Prostate gland (tissue), 2 donors: ENCODE data around the gene CARD14. TPM values are rescaled to one million over a fixed set of nuclear protein-coding genes. Genes with fewer than 3 reads are reported as not detected.

Source experiments
- DNase-seq: peaks from one replicate; pipeline ENCODE4 v3.0.0-alpha.2; 2019; ENCODE audit warnings: low spot score
- H3K27ac ChIP-seq, 2 donors: fragments of 200-600 bp; sonication (generic); 2 replicates each; pipeline ENCODE4 v1.5.1; 2017 to 2019
- H3K27me3 ChIP-seq: fragments of 200-600 bp; sonication (generic); replicated peaks from 2 replicates; pipeline ENCODE4 v1.5.1; 2019; ENCODE audit not compliant: insufficient read depth
- H3K36me3 ChIP-seq, 2 donors: fragments of 200-600 bp; sonication (generic); 1 replicate in 1 of 2; 2 replicates in 1 of 2; pipeline versions ENCODE4 v1.5.1 to v1.8.1; 2017 to 2019
- H3K4me1 ChIP-seq: fragments of 200-600 bp; sonication (generic); replicated peaks from 2 replicates; pipeline ENCODE4 v1.5.1; 2019
- H3K4me3 ChIP-seq, 2 donors: fragments of 200-600 bp; sonication (generic); 2 replicates each; pipeline ENCODE4 v1.5.1; 2017 to 2019
- H3K9me3 ChIP-seq: fragments of 200-600 bp; sonication (generic); 2 replicates; pipeline ENCODE4 v1.5.1; 2017
- CTCF ChIP-seq, 4 experiments: fragments of 200-600 bp in 2 of 4; fragments of 450-650 bp in 2 of 4; sonication (generic) in 2 of 4; IDR thresholded peaks; 1 replicate in 3 of 4; 2 replicates in 1 of 4; pipeline ENCODE4 v1.5.1; 2016 to 2019; ENCODE audit warnings: antibody characterized with exemption in 4 of 4, mild to moderate bottlenecking in 2 of 4, moderate library complexity in 2 of 4
- POLR2A ChIP-seq: fragments of 450-650 bp; IDR thresholded peaks from one replicate; pipeline ENCODE4 v1.6.1; 2016; ENCODE audit warnings: antibody characterized with exemption, mild to moderate bottlenecking
- POLR2AphosphoS5 ChIP-seq: sonication (generic); formaldehyde crosslinking; IDR thresholded peaks from one replicate; pipeline ENCODE4 v1.6.1; 2017; ENCODE audit warnings: antibody characterized with exemption
- WGBS: methylation state at CpG from one replicate; pipeline ENCODE4 v1.1.5; 2018; 5-methylcytosine and 5-hydroxymethylcytosine counted together
- intact Hi-C: fragments of 100-400 bp; cut with DNase I; formaldehyde crosslinking; loops from one replicate; pipeline ENCODE4 v1.14.2; 2022
- total RNA-seq, 2 donors: library from RNA; depleted of rRNA; stranded (reverse); fragments of >200 nt; gene quantifications; one replicate each; pipeline ENCODE4 v1.1.0, GENCODE V29; 2016

Gene CARD14
- total RNA-seq, 2 donors from 2014 or later = 10.2 to 27.3 TPM

- Histone ChIP-seq H3K9me3 (no peaks in the 10 kb centered on the region), H3K27ac (no peak overlapping the region), H3K36me3 (no peaks in the 10 kb centered on the region), H3K4me1 (peaks cover 4% of the 10 kb centered on the region), H3K4me3 (no peak overlapping the region), H3K27me3 (no peaks in the 10 kb centered on the region)
- WGBS = 92% methylated on average over 11 of the region's 11 CpGs
- intact Hi-C loops = loop anchor here (10.0 kb wide), 1 partner anchor 219 kb away; no protein-coding TSS in a partner anchor
- no peak for TF ChIP-seq POLR2A
- no peak for TF ChIP-seq CTCF (IDR thresholded peaks at IDR 0.05)
- TF ChIP-seq POLR2AphosphoS5 = no peak
- no peak for DNase-seq
Measured at GRCh38 chr17:80223838-80224497, 54.1 kb downstream of the CARD14 start.

- 96% methylated on average over 6 of the region's 6 CpGs for WGBS
- H3K4me1 ChIP-seq = peaks cover 4% of the 10 kb centered on the region
- no peak overlapping the region for H3K4me3 ChIP-seq
- TF ChIP-seq POLR2A (no peak), CTCF (IDR thresholded peaks at IDR 0.05) (no peak)
- intact Hi-C loops = loop anchor here (10.0 kb wide), 1 partner anchor 220 kb away; no protein-coding TSS in a partner anchor
- H3K9me3 ChIP-seq = no peaks in the 10 kb centered on the region
- DNase-seq = no peak
- no peak overlapping the region for H3K27ac ChIP-seq
- no peaks in the 10 kb centered on the region for H3K36me3 ChIP-seq
- no peaks in the 10 kb centered on the region for H3K27me3 ChIP-seq
Measured at GRCh38 chr17:80224683-80225082, 54.9 kb downstream of the CARD14 start.

GRCh38 chr17:80225230-80225629 is 55.4 kb downstream of the CARD14 start:
- no peak overlapping the region for H3K4me3 ChIP-seq
- H3K36me3 ChIP-seq = no peaks in the 10 kb centered on the region
- no peak for DNase-seq
- no peaks in the 10 kb centered on the region for H3K9me3 ChIP-seq
- no peak for TF ChIP-seq POLR2AphosphoS5
- TF ChIP-seq POLR2A = no peak
- TF ChIP-seq CTCF (IDR thresholded peaks at IDR 0.05) = no peak
- H3K27me3 ChIP-seq = no peaks in the 10 kb centered on the region
- H3K4me1 ChIP-seq = peaks cover 4% of the 10 kb centered on the region
- intact Hi-C loops = loop anchor here (10.0 kb wide), 1 partner anchor 220 kb away; no protein-coding TSS in a partner anchor
- WGBS = 81% methylated on average over 6 of the region's 6 CpGs
- no peak overlapping the region for H3K27ac ChIP-seq

- H3K36me3 ChIP-seq = no peaks in the 10 kb centered on the region
- no peak for TF ChIP-seq POLR2A
- no peak for TF ChIP-seq POLR2AphosphoS5
- TF ChIP-seq CTCF (IDR thresholded peaks at IDR 0.05) = no peak
- H3K27me3 ChIP-seq = no peaks in the 10 kb centered on the region
- intact Hi-C loops = loop anchor here (10.0 kb wide), 1 partner anchor 222 kb away; no protein-coding TSS in a partner anchor
- DNase-seq = no peak
- 94% methylated on average over 4 of the region's 4 CpGs for WGBS
- H3K4me3 ChIP-seq = no peak overlapping the region
- no peaks in the 10 kb centered on the region for H3K4me1 ChIP-seq
- no peak overlapping the region for H3K27ac ChIP-seq
- no peaks in the 10 kb centered on the region for H3K9me3 ChIP-seq
Measured at GRCh38 chr17:80227156-80227555, 57.3 kb downstream of the CARD14 start.

GRCh38 chr17:80227666-80228065 is 57.8 kb downstream of the CARD14 start:
- H3K36me3 ChIP-seq = peaks cover 0 to 2% of the 10 kb centered on the region in 2 donors
- TF ChIP-seq CTCF (IDR thresholded peaks at IDR 0.05) (no peak), POLR2AphosphoS5 (no peak), POLR2A (no peak)
- intact Hi-C loops = loop anchor here (10.0 kb wide), 1 partner anchor 223 kb away; no protein-coding TSS in a partner anchor
- 93% methylated on average over 11 of the region's 11 CpGs for WGBS
- H3K9me3 ChIP-seq = no peaks in the 10 kb centered on the region
- no peak overlapping the region for H3K27ac ChIP-seq
- H3K27me3 ChIP-seq = no peaks in the 10 kb centered on the region
- DNase-seq = no peak
- no peak overlapping the region for H3K4me3 ChIP-seq
- no peaks in the 10 kb centered on the region for H3K4me1 ChIP-seq
